Measurements from ENCODE around the gene ATP6V0E2. TPM values are rescaled to one million over a fixed set of nuclear protein-coding genes. Genes with fewer than 3 reads are reported as not detected.

ATP6V0E2 gene
- polyA plus RNA-seq, 1 donor from 2014 or later, result 51.8 TPM

GRCh38 chr7:149865437-149865836, 8.3 kb upstream of the ATP6V0E2 start:
- H3K4me1 Mint-ChIP-seq, result peaks cover 6 to 18% (median 10%) of the 10 kb centered on the region in 3 donors
- H3K9me3 Mint-ChIP-seq, result no peaks in the 10 kb centered on the region
- H3K36me3 Mint-ChIP-seq, result peaks cover 5% of the 10 kb centered on the region
- H3K4me3 Mint-ChIP-seq, result no peak overlapping the region
- no peaks in the 10 kb centered on the region for H3K27me3 Mint-ChIP-seq
- peak overlapping the region in 1 of 3 donors; percentile 80 for H3K27ac Mint-ChIP-seq

GRCh38 chr7:149866139-149866778, 7.5 kb upstream of the ATP6V0E2 start:
- Mint-ChIP-seq H3K36me3 (peaks cover 4% of the 10 kb centered on the region), H3K27me3 (no peaks in the 10 kb centered on the region), H3K4me3 (no peak overlapping the region), H3K9me3 (no peaks in the 10 kb centered on the region), H3K4me1 (peaks cover 6 to 18% (median 10%) of the 10 kb centered on the region in 3 donors), H3K27ac (peak overlapping the region in 1 of 3 donors; percentile 80)

GRCh38 chr7:149866779-149867447, 6.9 kb upstream of the ATP6V0E2 start:
- H3K27ac Mint-ChIP-seq, result peak overlapping the region in 1 of 3 donors; percentile 43
- H3K9me3 Mint-ChIP-seq, result no peaks in the 10 kb centered on the region
- peaks cover 4% of the 10 kb centered on the region for H3K36me3 Mint-ChIP-seq
- H3K27me3 Mint-ChIP-seq, result no peaks in the 10 kb centered on the region
- H3K4me3 Mint-ChIP-seq, result no peak overlapping the region
- peaks cover 6 to 18% (median 10%) of the 10 kb centered on the region in 3 donors for H3K4me1 Mint-ChIP-seq

GRCh38 chr7:149867762-149868622, 5.8 kb upstream of the ATP6V0E2 start:
- no peaks in the 10 kb centered on the region for H3K27me3 Mint-ChIP-seq
- peaks cover 10 to 23% (median 12%) of the 10 kb centered on the region in 3 donors for H3K4me1 Mint-ChIP-seq
- no peak overlapping the region for H3K4me3 Mint-ChIP-seq
- no peak overlapping the region for H3K27ac Mint-ChIP-seq
- no peaks in the 10 kb centered on the region for H3K9me3 Mint-ChIP-seq
- H3K36me3 Mint-ChIP-seq, result no peaks in the 10 kb centered on the region

- H3K27me3 Mint-ChIP-seq, result no peaks in the 10 kb centered on the region
- no peak overlapping the region for H3K27ac Mint-ChIP-seq
- H3K9me3 Mint-ChIP-seq, result no peaks in the 10 kb centered on the region
- peak overlapping the region in 2 of 4 donors; percentile 22 to 23 for H3K4me3 Mint-ChIP-seq
- no peaks in the 10 kb centered on the region for H3K36me3 Mint-ChIP-seq
- peaks cover 10 to 23% (median 13%) of the 10 kb centered on the region in 3 donors for H3K4me1 Mint-ChIP-seq
Observed at GRCh38 chr7:149868623-149869290, 5.0 kb upstream of the ATP6V0E2 start.

- peak overlapping the region in 2 of 3 donors; percentile 78 to 82 for H3K27ac Mint-ChIP-seq
- H3K4me3 Mint-ChIP-seq, result peak overlapping the region in 2 of 4 donors; percentile 23 to 30
- H3K36me3 Mint-ChIP-seq, result no peaks in the 10 kb centered on the region
- no peaks in the 10 kb centered on the region for H3K9me3 Mint-ChIP-seq
- H3K27me3 Mint-ChIP-seq, result no peaks in the 10 kb centered on the region
- H3K4me1 Mint-ChIP-seq, result peaks cover 10 to 23% (median 14%) of the 10 kb centered on the region in 3 donors
Observed at GRCh38 chr7:149869291-149869650, 4.5 kb upstream of the ATP6V0E2 start.

GRCh38 chr7:149869867-149870266, 3.9 kb upstream of the ATP6V0E2 start:
- peak overlapping the region in 2 of 4 donors; percentile 2 to 30 for H3K4me3 Mint-ChIP-seq
- no peaks in the 10 kb centered on the region for H3K27me3 Mint-ChIP-seq
- H3K36me3 Mint-ChIP-seq, result no peaks in the 10 kb centered on the region
- H3K9me3 Mint-ChIP-seq, result no peaks in the 10 kb centered on the region
- peak overlapping the region in 2 of 3 donors; percentile 78 to 82 for H3K27ac Mint-ChIP-seq
- peaks cover 12 to 27% (median 20%) of the 10 kb centered on the region in 3 donors for H3K4me1 Mint-ChIP-seq

- Mint-ChIP-seq H3K4me1 (peaks cover 12 to 30% (median 24%) of the 10 kb centered on the region in 3 donors), H3K9me3 (no peaks in the 10 kb centered on the region)
Observed at GRCh38 chr7:149870274-149870673, 3.5 kb upstream of the ATP6V0E2 start.

GRCh38 chr7:149870701-149871483, 2.9 kb upstream of the ATP6V0E2 start:
- H3K4me3 Mint-ChIP-seq, result peak overlapping the region in 2 of 4 donors; percentile 12 to 63
- no peaks in the 10 kb centered on the region for H3K36me3 Mint-ChIP-seq
- no peaks in the 10 kb centered on the region for H3K27me3 Mint-ChIP-seq
- H3K9me3 Mint-ChIP-seq, result no peaks in the 10 kb centered on the region
- H3K27ac Mint-ChIP-seq, result peak overlapping the region in 1 of 3 donors; percentile 50
- H3K4me1 Mint-ChIP-seq, result peaks cover 14 to 35% (median 26%) of the 10 kb centered on the region in 3 donors

More at GRCh38 chr7:149870274-149870673, 3.5 kb upstream of the ATP6V0E2 start:
- Mint-ChIP-seq H3K36me3 (no peaks in the 10 kb centered on the region), H3K27me3 (no peaks in the 10 kb centered on the region), H3K4me3 (peak overlapping the region in 1 of 4 donors; percentile 2), H3K27ac (peak overlapping the region in 1 of 3 donors; percentile 82)

- Mint-ChIP-seq H3K9me3 (no peaks in the 10 kb centered on the region), H3K36me3 (no peaks in the 10 kb centered on the region), H3K27ac (peak overlapping the region in 2 of 3 donors; percentile 23 to 89), H3K27me3 (no peaks in the 10 kb centered on the region), H3K4me1 (peaks cover 14 to 35% (median 26%) of the 10 kb centered on the region in 3 donors), H3K4me3 (peak overlapping the region in 2 of 4 donors; percentile 63)
Observed at GRCh38 chr7:149871576-149871975, 2.2 kb upstream of the ATP6V0E2 start.

GRCh38 chr7:149872419-149873073, 1.2 kb upstream of the ATP6V0E2 start:
- Mint-ChIP-seq H3K9me3 (no peaks in the 10 kb centered on the region), H3K4me3 (peak overlapping the region; percentile 84 to 97 (median 92)), H3K27me3 (no peaks in the 10 kb centered on the region), H3K36me3 (no peaks in the 10 kb centered on the region), H3K4me1 (peaks cover 14 to 34% (median 26%) of the 10 kb centered on the region in 3 donors), H3K27ac (peak overlapping the region in 2 of 3 donors; percentile 24 to 89)

GRCh38 chr7:149873970-149874643, 338 bp downstream of the ATP6V0E2 start:
- Mint-ChIP-seq H3K4me3 (peak overlapping the region; percentile 89 to 97 (median 96)), H3K27ac (peak overlapping the region; percentile 63 to 90 (median 64)), H3K36me3 (no peaks in the 10 kb centered on the region), H3K4me1 (peaks cover 14 to 30% (median 26%) of the 10 kb centered on the region in 3 donors), H3K27me3 (no peaks in the 10 kb centered on the region), H3K9me3 (no peaks in the 10 kb centered on the region)

GRCh38 chr7:149874644-149875028, 867 bp downstream of the ATP6V0E2 start:
- Mint-ChIP-seq H3K9me3 (no peaks in the 10 kb centered on the region), H3K27me3 (no peaks in the 10 kb centered on the region), H3K27ac (peak overlapping the region in 2 of 3 donors; percentile 51 to 90), H3K36me3 (no peaks in the 10 kb centered on the region), H3K4me3 (peak overlapping the region; percentile 89 to 97 (median 96)), H3K4me1 (peaks cover 12 to 27% (median 25%) of the 10 kb centered on the region in 3 donors)

All from IgD-negative memory B cell (primary cell).